Endothelial cell of umbilical vein (primary cell): Measurements from ENCODE around the gene METTL13. TPM values are rescaled to one million over a fixed set of nuclear protein-coding genes. Genes with fewer than 3 reads are reported as not detected.

ENCODE experiments used
- BruUV-seq: library from RNA; stranded (reverse); fragments of 400-500 nt; replicated peaks from 2 replicates; lab custom pipeline; 2021; lab: Mats Ljungman, UMichigan
- CTCF ChIA-PET: fragments of 300-600, 350-600 bp; sonication (Branson Sonifier 250); formaldehyde crosslinking; loops from one replicate; lab custom pipeline; 2021; ENCODE audit warnings: antibody characterized with exemption, inconsistent platforms; lab: Charles Lee
- POLR2A ChIA-PET: fragments of 300-600, 350-600 bp; sonication (Branson Sonifier 250); formaldehyde crosslinking; loops from one replicate; lab custom pipeline; 2021; ENCODE audit warnings: antibody characterized with exemption, inconsistent platforms; lab: Charles Lee
- DNase-seq: peaks from one replicate; pipeline ENCODE4 v3.0.0-alpha.2; 2011; ENCODE audit warnings: low read depth, low spot score
- FAIRE-seq: peaks from 2 replicates; lab custom pipeline; 2011; peaks lifted over from hg19 to GRCh38; lab: Jason Lieb, UNC
- H2AFZ ChIP-seq: 2 replicates; pipeline ENCODE4 v1.6.0; 2012; ENCODE audit warnings: low read depth, low read length, control low read depth, inconsistent platforms
- H3K27ac ChIP-seq: 2 replicates; pipeline ENCODE4 v1.5.1; 2011; ENCODE audit warnings: low read depth, mild to moderate bottlenecking, control low read depth, low read length, moderate library complexity; ENCODE audit not compliant: insufficient read depth
- H3K27me3 ChIP-seq, 2 experiments: 2 replicates each; pipeline versions ENCODE4 v1.6.0 to v1.6.1; 2011; ENCODE audit warnings: low read length in 2 of 2, mixed read lengths in 1 of 2; ENCODE audit not compliant: control insufficient read depth in 2 of 2, insufficient read depth in 2 of 2
- H3K36me3 ChIP-seq, 2 experiments: 2 replicates in 1 of 2; 3 replicates in 1 of 2; pipeline ENCODE4 v1.5.1; 2011; ENCODE audit warnings: low read length in 2 of 2, mild to moderate bottlenecking in 1 of 2, moderate library complexity in 1 of 2; ENCODE audit not compliant: control insufficient read depth in 2 of 2, insufficient read depth in 2 of 2; ENCODE audit errors: extremely low read depth in 1 of 2
- H3K4me1 ChIP-seq: 3 replicates; pipeline ENCODE4 v1.5.1; 2011; ENCODE audit warnings: mild to moderate bottlenecking, low read length; ENCODE audit not compliant: control insufficient read depth, insufficient read depth; ENCODE audit errors: extremely low read depth
- H3K4me2 ChIP-seq: 2 replicates; pipeline ENCODE4 v1.6.1; 2011; ENCODE audit warnings: low read length, control low read depth, mixed read lengths; ENCODE audit not compliant: insufficient read depth
- H3K4me3 ChIP-seq, 3 experiments: fragments of 200-600 bp in 1 of 3; sonication (generic), shearing (Covaris generic) in 1 of 3; replicated peaks in 1 of 3; 2 replicates each; pipeline ENCODE4 v1.5.1; 2011 to 2016; ENCODE audit warnings: control low read depth in 3 of 3, low read length in 3 of 3, mild to moderate bottlenecking in 2 of 3, inconsistent platforms in 1 of 3, low read depth in 1 of 3, moderate library complexity in 1 of 3; ENCODE audit not compliant: insufficient read depth in 1 of 3
- H3K79me2 ChIP-seq: 2 replicates; pipeline ENCODE4 v1.6.0; 2012; ENCODE audit warnings: low read length, inconsistent platforms; ENCODE audit not compliant: control insufficient read depth, insufficient read depth
- H3K9ac ChIP-seq: replicated peaks from 2 replicates; pipeline ENCODE3; 2011; ENCODE audit warnings: low read length, control low read depth; ENCODE audit not compliant: insufficient read depth; ENCODE audit errors: extremely low read depth
- H3K9me1 ChIP-seq: replicated peaks from 3 replicates; pipeline ENCODE4 v1.6.0; 2011; ENCODE audit warnings: mild to moderate bottlenecking, low read length; ENCODE audit not compliant: control insufficient read depth, insufficient read depth; ENCODE audit errors: extremely low read depth
- H3K9me3 ChIP-seq: replicated peaks from 2 replicates; pipeline ENCODE4 v1.5.1; 2012; ENCODE audit warnings: low read length, inconsistent platforms; ENCODE audit not compliant: control insufficient read depth, insufficient read depth
- H4K20me1 ChIP-seq: replicated peaks from 2 replicates; pipeline ENCODE3; 2011; ENCODE audit warnings: mild to moderate bottlenecking, low read length; ENCODE audit not compliant: control insufficient read depth, insufficient read depth; ENCODE audit errors: extremely low read depth
- CTCF ChIP-seq, 2 donors: IDR thresholded peaks; 1 replicate in 1 of 2; 2 replicates in 1 of 2; pipeline ENCODE4 v1.5.1; 2011; ENCODE audit warnings: low read length in 2 of 2, mild to moderate bottlenecking in 2 of 2, moderate library complexity in 2 of 2, control low read depth in 1 of 2, inconsistent platforms in 1 of 2, low read depth in 1 of 2; ENCODE audit not compliant: insufficient read depth in 1 of 2; ENCODE audit errors: extremely low read depth in 1 of 2
- EZH2 ChIP-seq: IDR thresholded peaks from 2 replicates; pipeline ENCODE4 v1.6.1; 2012; ENCODE audit warnings: borderline replicate concordance, low read depth, mild to moderate bottlenecking, moderate library complexity, low read length, inconsistent platforms; ENCODE audit not compliant: severe bottlenecking
- FOS ChIP-seq: IDR thresholded peaks from 2 replicates; pipeline ENCODE4 v1.6.1; 2011; ENCODE audit warnings: mild to moderate bottlenecking, low read length, moderate library complexity, borderline replicate concordance; ENCODE audit not compliant: insufficient read depth
- GATA2 ChIP-seq: IDR thresholded peaks from 2 replicates; pipeline ENCODE4 v1.7.0; 2011; ENCODE audit warnings: low read depth, mild to moderate bottlenecking, moderate library complexity, mixed read lengths, low read length; ENCODE audit not compliant: insufficient read length, insufficient read depth
- JUN ChIP-seq: IDR thresholded peaks from 2 replicates; pipeline ENCODE4 v1.6.1; 2011; ENCODE audit warnings: borderline replicate concordance, low read depth; ENCODE audit not compliant: insufficient read length, insufficient read depth
- MAX ChIP-seq: IDR thresholded peaks from 2 replicates; pipeline ENCODE4 v1.6.1; 2011; ENCODE audit not compliant: insufficient read depth, insufficient read length
- MYC ChIP-seq: IDR thresholded peaks from one replicate; pipeline ENCODE4 v1.6.1; 2011; ENCODE audit warnings: mild to moderate bottlenecking, low read depth, low read length
- POLR2A ChIP-seq: IDR thresholded peaks from 2 replicates; pipeline ENCODE4 v1.6.1; 2012; ENCODE audit warnings: low read depth, mild to moderate bottlenecking, control low read depth, low read length
- POLR2AphosphoS5 ChIP-seq: IDR thresholded peaks from 2 replicates; pipeline ENCODE4 v1.6.1; 2012; ENCODE audit warnings: low read depth, mild to moderate bottlenecking, control low read depth, low read length, moderate library complexity; ENCODE audit not compliant: insufficient read depth
- dilution Hi-C: fragments of 300-500 bp; cut with MboI; formaldehyde crosslinking; loops from one replicate; pipeline ENCODE4 v1.15.0; 2019; ENCODE audit warnings: low sequenced_read_pairs; ENCODE audit not compliant: extremely low pct_ligation_motif_present
- intact Hi-C: fragments of 100-400 bp; cut with micrococcal nuclease; formaldehyde crosslinking; loops from one replicate; pipeline ENCODE4 v1.10.0; 2022
- polyA plus RNA-seq, 4 experiments: library from polyadenylated mRNA; depleted of rRNA in 3 of 4; stranded (reverse) in 3 of 4; unstranded in 1 of 4; fragments of >200 nt; gene quantifications; 2 replicates each; pipeline versions ENCODE4 v1.2.1 to v1.2.3, GENCODE V29; 2011 to 2012; ENCODE audit warnings: missing spikeins in 1 of 4
- total RNA-seq: library from RNA; stranded (reverse); gene quantifications from 2 replicates; pipeline ENCODE4 v1.2.3, GENCODE V29; 2021

The METTL13 gene
- total and polyA plus RNA-seq, 2 donors (not counting 3 experiments of a cell fraction or from before 2014, with no cell fraction given) = 21.2 to 26.5 TPM

GRCh38 chr1:171769171-171769570 lies 12.3 kb upstream of the METTL13 start:
- DNase-seq (no peak), FAIRE-seq (no peak)
- Histone ChIP-seq H3K9me1 (no peaks in the 10 kb centered on the region), H4K20me1 (no peaks in the 10 kb centered on the region), H3K9ac (no peak overlapping the region), H3K27me3 (peaks cover 2 to 8% of the 10 kb centered on the region in 2 experiments), H2AFZ (no peak overlapping the region), H3K36me3 (no peaks in the 10 kb centered on the region), H3K9me3 (no peaks in the 10 kb centered on the region), H3K4me3 (no peak overlapping the region), H3K79me2 (no peaks in the 10 kb centered on the region), H3K27ac (no peak overlapping the region), H3K4me2 (no peak overlapping the region), H3K4me1 (peaks cover 3% of the 10 kb centered on the region)
- TF ChIP-seq POLR2A = no peak
- TF ChIP-seq GATA2 = no peak
- TF ChIP-seq CTCF (IDR thresholded peaks at IDR 0.05; ENCODE audit: extremely low read depth in 1 of 2, insufficient read depth in 1 of 2, low read depth in 1 of 2, low read length in 2 of 2) = no peak
- no peak for TF ChIP-seq MAX
- no peak for TF ChIP-seq MYC
- no peak for TF ChIP-seq JUN
- no peak for TF ChIP-seq POLR2AphosphoS5
- TF ChIP-seq EZH2 = no peak
- TF ChIP-seq FOS = no peak
- intact Hi-C loops (no loop called here), dilution Hi-C loops (no loop called here)
- ChIA-PET CTCF (no interaction called here), POLR2A (no interaction called here)
- BruUV-seq = no TSS peak
